Lower leg skin (tissue), 4 donors: ENCODE measurements around the gene ZNF296. TPM values are rescaled to one million over a fixed set of nuclear protein-coding genes. Genes with fewer than 3 reads are reported as not detected.

ENCODE experiments used
- DNase-seq, 2 donors: peaks; one replicate each; pipeline ENCODE4 v3.0.0-alpha.2; 2019; ENCODE audit warnings: low spot score in 2 of 2
- H3K4me3 ChIP-seq: fragments of 200-600 bp; sonication (generic); 2 replicates; pipeline ENCODE4 v1.5.1; 2017; ENCODE audit warnings: mild to moderate bottlenecking, low read depth; ENCODE audit not compliant: poor library complexity, severe bottlenecking
- CTCF ChIP-seq, 3 donors: fragments of 450-650 bp; IDR thresholded peaks; one replicate each; pipeline ENCODE4 v1.5.1; 2016; ENCODE audit warnings: antibody characterized with exemption in 3 of 3, mild to moderate bottlenecking in 3 of 3, moderate library complexity in 2 of 3
- POLR2A ChIP-seq, 2 donors: fragments of 450-650 bp; IDR thresholded peaks; one replicate each; pipeline ENCODE4 v1.6.1; 2016 to 2017; ENCODE audit warnings: antibody characterized with exemption in 2 of 2, mild to moderate bottlenecking in 1 of 2, moderate library complexity in 1 of 2
- WGBS, 2 donors: methylation state at CpG; one replicate each; pipeline ENCODE4 v1.1.5; 2018; 5-methylcytosine and 5-hydroxymethylcytosine counted together
- intact Hi-C: fragments of 100-400 bp; cut with DNase I; formaldehyde crosslinking; loops from one replicate; pipeline ENCODE4 v1.15.0; 2023; ENCODE audit warnings: low total_unique reads
- total RNA-seq, 4 donors: library from RNA; depleted of rRNA; stranded (reverse); fragments of >200 nt; gene quantifications; one replicate each; pipeline ENCODE4 v1.1.0, GENCODE V29; 2016

ZNF296 gene
- total RNA-seq, result 1 to 10 TPM; 2.4 to 7.8 (median 4.8) TPM

- 2 to 4% methylated on average over 33 to 35 of the region's 81 CpGs for WGBS, 2 donors
- intact Hi-C loops, result no loop called here
- DNase-seq, result peak; percentile 74 to 95
Measured at GRCh38 chr19:45076029-45076850, at the start of gene ZNF296. Gene ZNF296, minus strand, starts transcription at chr19:45076478. Its CDS starts 105 bp downstream, at chr19:45076373.

GRCh38 chr19:45125360-45125759 lies 49.1 kb upstream of the ZNF296 start:
- no peak for DNase-seq
- WGBS, 2 donors, result 89 to 96% methylated on average over 9 of the region's 9 CpGs
- H3K4me3 ChIP-seq, result no peak overlapping the region
- intact Hi-C loops, result no loop called here
- TF ChIP-seq CTCF (IDR thresholded peaks at IDR 0.05) (no peak), POLR2A (IDR thresholded peaks at IDR 0.05) (no peak)

More at GRCh38 chr19:45076029-45076850, at the start of gene ZNF296:
- H3K4me3 ChIP-seq, result peak within 1 kb of the TSS; percentile 34
- TF ChIP-seq CTCF (IDR thresholded peaks at IDR 0.05) (no peak), POLR2A (IDR thresholded peaks at IDR 0.05) (no peak)

- intact Hi-C loops, result no loop called here
- no peak for DNase-seq
- no peak for TF ChIP-seq CTCF (IDR thresholded peaks at IDR 0.05)
- no peak for TF ChIP-seq POLR2A (IDR thresholded peaks at IDR 0.05)
- H3K4me3 ChIP-seq, result no peak overlapping the region
- WGBS, 2 donors, result 53 to 63% methylated on average over 6 of the region's 6 CpGs
Measured at GRCh38 chr19:45124021-45124420, 47.7 kb upstream of the ZNF296 start.

- 36 to 41% methylated on average over 6 to 9 of the region's 9 CpGs for WGBS, 2 donors
- peak in 1 of 2 donors; percentile 31 for DNase-seq
- no peak for TF ChIP-seq POLR2A (IDR thresholded peaks at IDR 0.05)
- no peak for TF ChIP-seq CTCF (IDR thresholded peaks at IDR 0.05)
- intact Hi-C loops, result no loop called here
- no peak overlapping the region for H3K4me3 ChIP-seq
Measured at GRCh38 chr19:45123440-45123850, 47.2 kb upstream of the ZNF296 start.

- DNase-seq, result no peak
- no peak overlapping the region for H3K4me3 ChIP-seq
- no peak for TF ChIP-seq CTCF (IDR thresholded peaks at IDR 0.05)
- TF ChIP-seq POLR2A (IDR thresholded peaks at IDR 0.05), result no peak
- 74 to 82% methylated on average over 6 of the region's 6 CpGs for WGBS, 2 donors
- intact Hi-C loops, result no loop called here
Measured at GRCh38 chr19:45122832-45123231, 46.6 kb upstream of the ZNF296 start.
